Renal pelvis (tissue), 4 donors: Measurements from ENCODE around the gene METRN. TPM values are rescaled to one million over a fixed set of nuclear protein-coding genes. Genes with fewer than 3 reads are reported as not detected.
A peak's percentile ranks its signal among the peaks of the same experiment; 100 is the strongest.
"Not testable (repeated sequence)": the region's sequence is repeated elsewhere in the genome, so short reads cannot be mapped to it uniquely, and the experiment has no call there.

Experiments
- DNase-seq: peaks from one replicate; pipeline ENCODE4 v3.0.0-alpha.2; 2013
- polyA plus RNA-seq, 3 donors: library from polyadenylated mRNA; unstranded; fragments of 120-200 nt; gene quantifications; one replicate each; pipeline ENCODE4 v1.2.1, GENCODE V29; 2013; ENCODE audit not compliant: insufficient read length in 3 of 3

Gene METRN
- polyA plus RNA-seq, 3 donors = 7.3 to 16.0 (median 12.8) TPM

DNA sequence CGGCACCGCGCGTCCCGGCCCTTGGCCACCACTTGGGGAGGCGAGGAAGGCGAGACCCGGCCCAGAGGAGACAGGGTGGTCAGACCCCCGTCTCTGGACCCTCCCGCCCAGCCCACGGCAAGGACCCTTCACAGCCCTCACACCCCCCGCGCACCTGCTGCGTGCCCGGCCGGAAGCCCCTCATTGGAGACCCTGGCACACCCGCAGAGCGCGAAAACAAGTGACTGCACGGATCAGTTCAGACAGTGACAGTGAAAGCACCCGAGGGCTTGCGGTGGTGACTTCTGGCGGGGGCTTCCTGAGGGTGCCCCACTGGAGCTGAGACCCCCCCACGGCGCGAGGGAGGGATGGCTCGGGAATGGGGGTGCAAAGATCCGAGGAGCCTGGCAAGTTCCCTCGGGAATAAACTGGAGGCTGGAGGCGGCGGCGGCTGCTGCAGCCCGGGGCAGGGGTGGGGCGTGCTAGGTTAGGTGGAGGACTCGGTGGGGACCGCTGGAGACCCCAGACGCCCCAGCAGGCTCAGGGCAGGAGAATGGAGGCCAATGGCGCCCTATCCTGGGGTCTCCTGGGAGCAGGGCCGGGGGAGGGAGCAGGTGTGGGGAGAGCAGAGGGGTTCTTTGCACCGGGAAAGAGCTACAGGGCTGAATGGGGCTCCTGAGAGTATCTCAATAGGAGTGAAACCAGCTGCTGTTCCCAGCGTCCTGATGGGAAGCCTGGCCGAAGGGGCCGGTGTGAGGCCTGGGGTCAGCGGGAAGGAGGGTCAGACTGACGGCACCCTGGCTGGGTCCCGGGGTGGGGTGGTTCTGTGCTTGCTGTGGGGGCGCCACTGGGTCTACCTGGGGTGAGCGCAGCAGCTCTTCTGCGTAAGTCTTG lies 8.5 kb upstream of the METRN start:
- no peak for DNase-seq

DNA sequence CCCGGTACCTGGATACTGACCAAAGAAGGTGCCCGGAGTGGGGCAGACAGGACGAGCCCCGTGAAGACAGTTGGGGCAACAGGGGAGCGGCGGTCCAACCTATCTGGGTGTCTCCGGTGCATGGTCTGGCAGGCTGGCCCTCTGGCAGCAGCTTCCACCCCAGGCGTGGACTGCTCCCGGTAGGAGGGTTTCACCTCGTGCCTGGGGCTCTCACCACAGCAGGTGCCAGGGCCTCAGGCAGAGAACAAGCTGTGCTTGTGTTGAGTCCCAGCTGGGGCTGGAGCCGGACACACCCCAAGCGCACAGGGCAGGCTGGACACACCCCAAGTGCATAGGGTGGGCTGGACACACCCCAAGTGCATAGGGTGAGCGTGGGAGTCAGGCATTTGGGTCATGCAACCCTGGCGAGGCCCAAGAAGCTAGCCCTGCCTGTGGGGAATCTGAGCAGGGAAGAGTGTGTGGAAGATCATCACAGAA lies 7.8 kb upstream of the METRN start:
- DNase-seq = no peak

DNA sequence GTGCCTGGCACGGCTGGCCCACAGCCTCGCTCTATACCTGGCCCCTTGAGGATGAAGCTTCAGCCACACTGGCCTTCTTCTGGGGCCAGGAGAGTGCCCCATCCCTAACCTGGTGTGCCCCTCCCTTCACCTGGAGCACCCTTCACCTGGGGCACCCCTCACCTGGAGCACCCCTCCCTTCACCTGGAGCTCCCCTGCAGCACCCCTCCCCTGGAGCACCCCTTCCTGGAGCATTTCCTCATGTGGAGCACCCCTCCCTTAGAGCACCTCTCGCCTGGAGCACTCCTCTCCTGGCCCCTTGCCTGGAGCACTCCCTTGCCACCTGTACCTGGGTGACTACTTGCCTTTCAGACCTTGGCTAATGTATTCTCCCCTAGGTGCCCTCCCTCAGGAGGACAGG lies 6.9 kb upstream of the METRN start:
- DNase-seq = no peak

DNA sequence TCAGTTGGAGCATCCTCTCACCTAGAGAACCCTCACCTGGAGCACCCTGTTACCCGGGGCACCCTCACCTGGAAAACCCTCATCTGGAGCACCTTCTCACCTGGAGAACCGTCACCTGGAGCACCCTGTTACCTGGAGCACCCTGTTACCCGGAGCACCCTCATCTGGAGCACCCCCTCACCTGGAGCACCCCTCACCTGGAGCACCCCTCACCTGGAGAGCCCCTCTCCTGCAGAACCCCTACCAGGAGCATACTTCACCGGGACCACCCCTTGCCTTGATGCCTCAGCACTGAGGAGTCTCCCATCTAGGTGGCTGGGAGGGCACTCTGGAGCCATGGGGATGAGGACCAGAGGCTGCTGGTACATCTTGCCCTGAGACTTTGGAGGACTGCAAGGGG lies 6.0 kb upstream of the METRN start:
- no peak for DNase-seq

DNA sequence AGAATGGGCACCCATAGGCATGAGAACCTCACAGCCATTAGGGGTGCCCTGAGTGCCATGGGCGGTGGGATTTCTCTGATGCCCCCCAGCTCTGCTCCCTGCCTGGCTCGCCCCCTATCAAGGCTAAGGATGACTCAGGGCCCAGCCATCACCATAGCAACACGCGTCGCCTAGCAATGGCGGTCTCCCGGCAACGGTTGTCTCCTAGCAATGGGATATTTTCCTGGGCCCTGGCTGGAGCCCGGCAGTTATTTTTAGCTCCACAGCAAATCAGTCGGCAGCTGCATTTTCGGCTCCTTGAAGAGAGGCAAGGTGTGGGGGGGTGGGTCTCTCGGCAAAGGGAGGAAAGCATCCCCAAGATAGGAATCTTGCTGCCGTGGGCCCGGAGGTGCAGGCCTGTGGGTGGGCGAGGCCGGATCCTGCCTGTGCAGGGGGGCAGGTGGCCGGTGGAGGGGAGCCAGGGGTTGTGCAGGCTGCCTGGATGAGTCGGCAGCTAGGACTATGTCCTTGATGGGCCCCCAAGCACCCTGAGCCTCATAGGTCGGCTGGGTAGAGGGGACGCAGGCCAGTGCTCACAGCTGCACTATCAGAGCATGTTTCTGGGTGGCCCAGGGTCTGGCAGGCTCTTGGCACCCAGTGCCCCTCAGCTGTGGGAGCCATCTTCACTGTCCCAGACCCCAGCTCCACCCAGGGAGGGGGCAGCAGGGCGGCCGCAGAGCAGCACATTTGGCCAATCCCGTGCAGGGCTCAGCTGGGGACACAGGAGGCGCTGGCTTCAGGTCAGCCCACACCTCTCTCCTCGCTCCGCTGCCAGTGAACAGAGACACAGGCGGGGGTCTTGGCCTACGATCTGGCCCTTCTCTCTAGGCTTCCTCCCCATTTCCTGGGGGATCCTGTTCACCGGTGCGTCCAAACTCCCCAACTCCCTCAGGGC lies 5.1 kb upstream of the METRN start:
- no peak for DNase-seq

DNA sequence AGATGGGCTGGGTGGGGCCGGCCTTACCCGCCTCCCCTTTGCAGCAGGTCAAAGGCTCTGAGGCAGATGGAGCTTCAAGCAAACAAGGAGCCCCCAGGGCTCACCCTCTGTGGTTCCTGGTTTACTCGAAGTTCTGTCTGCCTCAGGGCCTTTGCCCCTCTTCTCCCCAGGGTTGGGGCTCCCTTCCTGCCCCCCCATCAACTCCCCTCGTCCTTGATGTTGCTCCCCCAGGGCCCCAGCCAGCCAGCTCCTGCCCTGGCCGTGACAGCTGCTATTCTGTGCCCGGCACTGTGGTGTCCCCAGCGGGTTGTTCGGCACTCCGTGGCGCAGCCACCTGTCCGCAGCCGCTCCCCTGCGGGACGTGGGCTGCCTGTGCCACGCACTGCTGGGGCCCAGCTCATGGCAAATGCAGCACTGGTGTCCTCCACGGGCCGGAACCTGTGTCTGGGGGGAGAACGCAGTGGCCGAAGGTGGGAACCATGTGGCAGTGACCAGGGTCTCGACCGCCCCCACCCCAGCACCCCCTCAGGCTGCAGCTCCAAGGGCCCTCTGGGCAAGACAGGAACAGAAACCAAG lies 4.3 kb upstream of the METRN start:
- no peak for DNase-seq

DNA sequence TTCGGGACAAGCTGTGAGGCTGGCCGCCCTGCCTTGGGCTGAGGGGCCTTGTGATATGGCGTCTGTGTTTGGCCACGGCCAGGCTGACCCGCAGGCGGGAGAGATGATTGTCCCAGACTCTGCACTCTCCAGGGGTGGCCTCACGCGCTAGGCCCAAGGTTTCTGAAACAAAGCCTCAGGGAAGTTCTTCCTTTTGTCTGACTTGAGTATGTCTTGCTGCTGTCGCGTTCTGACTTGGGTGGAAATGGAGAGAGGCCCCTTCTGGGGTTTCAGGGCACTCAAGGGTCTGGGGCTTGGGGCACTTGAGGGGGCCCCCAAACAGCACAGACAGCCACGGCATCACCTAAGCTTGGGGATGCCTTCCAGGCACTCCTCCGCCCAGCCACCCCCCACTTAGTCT lies 3.8 kb upstream of the METRN start:
- no peak for DNase-seq

DNA sequence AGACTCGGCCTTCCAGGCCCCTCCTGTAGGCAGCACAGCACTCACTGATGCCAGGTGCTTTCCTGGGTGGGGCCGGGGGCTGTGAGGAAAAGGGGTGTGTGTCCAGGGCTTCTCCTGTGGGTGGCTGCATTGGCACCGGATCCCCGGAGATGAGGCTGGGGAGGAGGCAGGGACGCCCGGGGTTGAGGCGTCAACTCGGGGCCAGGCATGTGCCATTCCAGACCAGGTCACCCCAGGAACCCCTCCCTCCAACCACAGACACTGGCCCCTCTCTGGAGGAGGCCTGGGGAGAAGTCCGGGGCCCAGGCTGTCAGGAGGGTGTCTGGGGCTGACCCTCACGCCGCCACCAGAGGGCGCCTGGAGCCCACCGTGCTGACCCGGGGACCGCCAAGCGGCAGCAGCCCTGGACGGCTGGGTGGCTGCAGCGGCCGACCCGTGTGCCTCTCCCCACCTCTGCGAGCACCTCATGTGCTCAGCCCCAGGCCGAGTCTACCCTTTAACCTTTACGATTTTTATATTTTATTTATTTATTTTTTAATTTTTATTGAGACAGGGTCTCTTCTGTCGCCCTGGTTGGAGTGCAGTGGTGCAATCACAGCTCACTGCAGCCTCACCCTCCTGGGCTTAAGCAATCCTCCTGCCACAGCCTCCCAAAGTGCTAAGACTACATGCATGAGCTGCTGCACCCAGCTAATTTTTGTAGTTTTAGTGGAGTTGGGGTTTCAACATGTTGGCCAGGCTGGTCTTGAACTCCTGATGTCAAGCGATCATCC lies 3.2 kb upstream of the METRN start:
- DNase-seq = no peak

DNA sequence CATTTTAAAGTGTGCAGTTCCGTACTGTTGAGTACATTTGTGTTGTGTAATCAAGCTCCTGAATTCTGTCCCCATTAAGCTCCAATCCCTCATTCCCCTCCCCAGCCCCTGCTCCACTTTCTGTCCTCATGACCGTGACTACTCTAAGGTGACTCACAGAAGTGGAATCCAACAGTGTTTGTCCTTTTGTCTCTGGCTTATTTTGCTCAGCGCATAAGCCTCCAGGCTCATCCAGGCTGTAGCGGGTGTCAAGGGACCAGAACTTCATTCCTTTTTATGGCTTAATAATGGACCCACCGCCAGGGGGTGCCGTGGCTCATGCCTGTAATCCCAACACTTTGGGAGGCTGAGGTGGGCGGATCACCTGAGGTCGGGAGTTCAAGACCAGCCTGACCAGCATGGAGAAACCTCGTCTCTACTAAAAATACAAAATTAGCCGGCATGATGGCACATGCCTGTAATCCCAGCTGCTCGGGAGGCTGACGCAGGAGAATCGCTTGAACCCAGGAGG lies 2.1 kb upstream of the METRN start:
- not testable (repeated sequence) for DNase-seq

DNA sequence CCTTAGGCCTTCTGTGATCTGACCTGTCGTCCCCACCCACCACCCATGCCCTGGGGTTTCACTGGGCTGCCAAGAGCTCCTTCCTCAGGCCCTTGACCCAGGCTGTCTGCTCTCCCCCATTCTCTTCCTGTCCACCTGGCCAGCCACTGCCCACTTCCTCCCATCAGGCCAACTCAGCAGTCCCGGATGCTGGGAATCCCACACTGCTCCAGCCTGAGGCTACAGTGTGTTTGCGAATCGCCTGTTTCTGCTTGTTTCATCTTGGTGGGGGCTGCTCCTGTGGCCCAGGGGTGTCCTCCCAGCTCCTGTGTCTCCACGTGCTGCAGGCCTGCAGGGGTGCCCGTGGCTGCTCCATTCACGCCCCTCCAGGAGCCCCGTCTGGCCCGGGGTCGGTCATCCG lies 839 bp upstream of the METRN start:
- DNase-seq = no peak

DNA sequence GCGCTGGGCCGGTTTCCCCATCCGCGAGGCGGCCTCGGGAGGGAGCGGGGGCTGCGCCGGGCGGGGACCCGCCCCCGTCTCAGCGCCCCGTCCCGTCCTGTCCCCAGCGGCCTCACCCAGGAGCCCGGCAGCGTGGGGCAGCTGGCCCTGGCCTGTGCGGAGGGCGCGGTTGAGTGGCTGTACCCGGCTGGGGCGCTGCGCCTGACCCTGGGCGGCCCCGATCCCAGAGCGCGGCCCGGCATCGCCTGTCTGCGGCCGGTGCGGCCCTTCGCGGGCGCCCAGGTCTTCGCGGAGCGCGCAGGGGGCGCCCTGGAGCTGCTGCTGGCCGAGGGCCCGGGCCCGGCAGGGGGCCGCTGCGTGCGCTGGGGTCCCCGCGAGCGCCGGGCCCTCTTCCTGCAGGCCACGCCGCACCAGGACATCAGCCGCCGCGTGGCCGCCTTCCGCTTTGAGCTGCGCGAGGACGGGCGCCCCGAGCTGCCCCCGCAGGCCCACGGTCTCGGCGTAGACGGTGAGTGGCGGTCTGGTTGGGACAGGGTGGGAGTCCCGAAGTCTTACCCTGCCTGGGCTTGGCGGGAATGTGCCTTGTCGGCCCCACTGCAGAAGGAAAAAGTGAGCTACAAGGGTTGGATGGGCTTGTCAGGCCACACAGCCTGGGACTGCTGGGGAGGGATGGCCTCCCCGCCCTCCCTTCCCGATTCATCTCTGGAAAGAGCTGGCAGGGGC lies 720 bp downstream of the METRN start:
- no peak for DNase-seq

DNA sequence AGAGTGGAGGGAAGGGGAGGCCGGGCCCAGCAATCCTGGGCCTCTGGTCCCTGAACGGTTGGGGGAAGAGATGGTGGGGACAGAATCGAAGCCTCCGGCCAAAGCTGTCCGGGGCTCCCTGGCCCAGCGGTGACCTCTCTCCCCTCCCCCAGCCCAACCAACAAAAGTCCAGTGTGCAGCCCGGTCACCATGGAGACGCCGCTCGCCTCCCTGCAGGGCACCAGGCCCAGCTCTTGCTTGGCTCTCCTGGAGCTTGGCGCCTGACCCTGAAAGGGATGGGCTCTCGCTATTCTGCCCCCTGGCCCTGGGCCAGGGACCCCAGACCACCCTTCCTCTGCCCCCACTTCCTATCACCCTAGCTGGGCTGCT lies 1.3 kb downstream of the METRN start:
- no peak for DNase-seq

DNA sequence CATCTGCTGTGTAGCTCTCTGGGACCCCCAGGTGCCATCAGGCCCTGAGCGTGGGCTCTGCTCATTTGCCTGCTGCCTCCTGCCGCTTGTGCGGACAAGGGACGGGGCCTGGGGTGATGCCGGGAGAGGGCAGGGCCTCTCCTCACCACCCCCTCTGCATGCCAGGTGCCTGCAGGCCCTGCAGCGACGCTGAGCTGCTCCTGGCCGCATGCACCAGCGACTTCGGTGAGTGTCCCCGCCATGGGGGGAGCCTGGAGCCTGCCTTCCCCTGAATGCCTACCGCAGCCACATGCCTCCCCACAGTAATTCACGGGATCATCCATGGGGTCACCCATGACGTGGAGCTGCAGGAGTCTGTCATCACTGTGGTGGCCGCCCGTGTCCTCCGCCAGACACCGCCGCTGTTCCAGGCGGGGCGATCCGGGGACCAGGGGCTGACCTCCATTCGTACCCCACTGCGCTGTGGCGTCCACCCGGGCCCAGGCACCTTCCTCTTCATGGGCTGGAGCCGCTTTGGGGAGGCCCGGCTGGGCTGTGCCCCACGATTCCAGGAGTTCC lies 1.9 kb downstream of the METRN start:
- DNase-seq = no peak

DNA sequence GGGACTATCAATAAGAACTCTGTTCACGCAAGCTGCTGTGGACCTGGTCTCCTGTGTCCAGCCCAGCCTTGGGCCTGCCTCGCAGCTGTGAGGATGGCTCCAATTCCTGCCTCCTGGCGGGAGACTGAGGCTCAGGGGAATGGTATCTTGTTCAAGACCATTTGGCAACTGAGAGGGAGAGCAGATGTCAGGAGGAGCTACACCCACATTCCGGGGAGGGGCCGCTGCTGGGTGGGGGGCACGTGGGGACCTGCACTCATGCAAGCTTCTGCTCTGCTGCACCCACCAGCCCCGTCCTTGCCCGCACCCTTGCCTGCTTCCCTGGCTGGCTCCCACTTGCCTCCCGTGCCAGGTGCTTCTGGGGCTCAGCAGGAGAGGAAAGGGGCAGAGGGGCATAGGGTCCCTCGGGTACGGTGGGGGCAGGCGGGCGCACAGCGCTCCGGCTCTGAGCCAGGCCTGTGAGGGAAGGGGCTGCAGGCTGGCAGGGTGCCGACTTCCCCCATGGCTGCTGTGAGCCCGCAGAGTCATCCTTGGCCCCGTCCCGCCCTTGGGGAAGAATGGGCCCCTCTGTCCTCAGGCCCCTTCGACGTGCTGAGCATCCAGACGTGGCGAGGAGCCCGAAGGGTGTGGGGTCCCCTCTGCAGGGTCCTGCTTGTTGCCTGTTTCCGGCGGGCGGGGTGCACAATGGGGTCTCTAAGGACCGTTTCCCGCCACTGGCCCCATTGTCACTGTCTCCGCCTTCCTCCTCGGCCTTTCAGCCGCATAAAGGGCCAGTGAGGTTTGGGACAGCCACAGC lies 2.7 kb downstream of the METRN start:
- no peak for DNase-seq

DNA sequence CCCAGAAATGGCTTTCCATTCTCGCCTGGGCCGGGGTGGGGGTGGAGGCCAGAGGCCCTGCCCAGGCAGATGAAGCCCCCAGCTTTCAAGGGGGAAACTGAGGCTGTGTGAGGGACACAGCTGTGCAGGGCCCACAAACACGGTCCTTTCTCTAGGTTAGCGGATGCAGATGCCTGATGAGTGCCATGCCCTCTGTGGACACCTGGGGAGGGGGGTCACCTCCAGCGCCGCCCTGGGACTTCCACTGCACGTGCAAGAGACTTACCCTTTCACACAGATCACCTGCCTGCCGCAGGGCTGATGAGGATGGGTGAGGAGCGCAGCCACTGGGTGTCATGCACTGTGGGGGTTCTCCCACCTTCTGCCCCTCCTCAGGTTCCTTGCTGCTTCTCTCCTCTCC lies 3.5 kb downstream of the METRN start:
- DNase-seq = no peak

DNA sequence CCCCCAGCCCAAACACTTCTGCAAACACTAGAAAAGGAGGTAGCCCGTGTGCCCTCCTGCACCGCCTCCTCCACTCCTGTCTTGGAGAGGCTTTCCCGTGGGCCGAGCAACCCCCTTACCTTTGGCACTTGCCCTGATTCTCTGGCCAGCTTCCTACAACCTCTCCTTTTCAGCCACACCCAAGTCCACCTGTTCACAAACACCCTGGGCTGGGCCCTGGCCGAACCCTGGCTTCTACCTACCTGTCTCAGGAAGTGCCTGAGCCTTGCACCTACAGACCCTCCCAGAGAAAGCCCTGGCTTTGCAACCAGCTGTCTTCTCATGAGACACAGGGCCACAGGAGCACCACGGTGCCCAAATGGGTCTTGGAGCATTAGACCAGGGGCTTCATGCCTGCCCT lies 4.0 kb downstream of the METRN start:
- no peak for DNase-seq

DNA sequence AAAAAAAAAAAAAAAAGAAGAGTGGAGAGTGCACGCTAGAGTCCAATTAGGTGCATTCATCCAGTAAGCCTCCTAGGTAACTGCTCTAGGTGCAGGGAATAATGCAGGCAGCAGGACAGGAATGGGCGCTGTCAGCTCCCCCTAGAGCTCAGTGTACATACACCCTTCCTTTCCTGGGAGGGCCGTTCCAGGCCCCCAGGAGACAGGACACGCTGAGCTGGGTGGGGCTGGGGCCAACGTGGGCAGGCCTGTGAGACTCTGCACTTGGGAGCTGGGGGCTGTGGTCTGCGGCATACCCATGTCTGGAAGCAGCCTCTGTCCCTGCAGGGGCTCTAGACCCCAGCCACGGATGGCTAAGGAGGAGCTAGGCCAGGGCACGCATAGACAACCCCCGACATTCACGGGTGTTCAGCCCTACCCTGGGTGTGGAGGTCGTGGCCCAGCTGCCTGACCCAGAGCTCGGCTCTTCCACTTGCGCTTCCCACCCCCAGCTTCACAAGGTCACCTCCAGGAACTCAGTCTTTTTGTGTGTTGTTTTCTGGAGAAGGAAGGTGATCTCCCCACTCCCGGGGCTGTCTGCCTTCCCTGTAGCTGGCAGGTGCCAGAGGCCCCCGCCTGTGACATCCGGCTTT lies 5.0 kb downstream of the METRN start:
- no peak for DNase-seq

DNA sequence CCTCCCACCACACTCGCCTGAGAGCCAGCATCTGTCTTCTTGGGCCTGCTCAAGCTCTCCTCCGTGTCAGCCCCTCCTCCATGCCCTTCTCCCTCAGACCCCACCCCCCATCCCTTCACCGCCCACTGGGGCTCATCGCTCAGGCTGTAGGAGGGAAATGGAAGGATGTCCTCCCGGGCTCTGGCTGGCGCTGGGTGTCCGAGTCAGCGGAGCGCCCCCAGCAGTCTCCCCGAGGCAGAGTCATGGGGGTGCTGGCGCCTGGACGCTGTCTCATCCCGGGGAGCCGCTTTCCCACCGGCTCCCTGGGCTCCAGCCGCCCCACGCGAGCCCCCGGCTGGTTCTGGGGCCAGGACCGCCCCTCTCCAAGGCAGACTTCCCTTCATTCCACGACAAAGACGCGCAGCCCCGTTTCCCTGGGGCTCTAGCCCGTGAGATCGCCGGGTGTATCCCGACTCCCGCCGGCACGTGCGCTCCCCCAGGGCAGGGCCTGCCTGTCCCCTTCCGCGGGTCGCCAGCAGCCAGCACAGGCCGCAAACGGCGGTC lies 5.6 kb downstream of the METRN start:
- DNase-seq = peak; percentile 71
